GM12874 (cell line): Measurements from ENCODE around the gene RTEL1.

Experiments
- TF ChIP-seq, protein P1 (sequence below): IDR thresholded peaks from 2 replicates; pipeline ENCODE4 v1.5.1; 2011; ENCODE audit warnings: low read depth, mild to moderate bottlenecking, control low read depth, low read length, moderate library complexity; ENCODE audit not compliant: insufficient read depth

RTEL1 gene

DNA sequence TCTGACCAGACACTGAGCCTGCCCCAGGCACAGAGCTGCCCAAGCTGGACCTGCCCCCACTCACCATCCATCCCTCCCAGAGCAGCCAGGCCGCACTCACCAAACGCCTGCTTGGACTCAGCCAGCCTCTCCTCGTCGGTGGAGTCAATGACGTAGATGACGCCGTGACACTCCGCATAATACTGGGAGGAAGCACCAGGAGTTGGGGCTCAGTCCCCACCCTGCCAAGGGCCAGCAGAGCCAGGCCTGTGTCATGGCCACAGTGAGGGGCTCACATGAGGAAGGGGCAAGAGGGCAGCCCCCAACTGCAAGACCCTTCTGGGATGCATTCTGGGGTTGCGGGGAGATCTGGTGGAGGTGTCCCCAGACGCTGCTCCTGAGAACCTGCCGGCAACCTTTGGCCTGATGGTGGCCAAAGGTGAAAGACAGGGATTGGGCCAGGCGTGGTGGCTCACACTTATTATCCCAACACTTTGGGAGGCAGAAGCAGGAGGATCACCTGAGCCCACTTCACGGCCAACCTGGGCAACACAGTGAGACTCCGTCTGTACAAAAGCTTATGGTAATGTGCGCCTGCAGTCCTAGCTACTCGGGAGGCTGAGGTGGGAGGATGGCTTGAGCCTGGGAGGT, 44.0 kb downstream of the RTEL1 start:
- TF ChIP-seq, protein P1, sequence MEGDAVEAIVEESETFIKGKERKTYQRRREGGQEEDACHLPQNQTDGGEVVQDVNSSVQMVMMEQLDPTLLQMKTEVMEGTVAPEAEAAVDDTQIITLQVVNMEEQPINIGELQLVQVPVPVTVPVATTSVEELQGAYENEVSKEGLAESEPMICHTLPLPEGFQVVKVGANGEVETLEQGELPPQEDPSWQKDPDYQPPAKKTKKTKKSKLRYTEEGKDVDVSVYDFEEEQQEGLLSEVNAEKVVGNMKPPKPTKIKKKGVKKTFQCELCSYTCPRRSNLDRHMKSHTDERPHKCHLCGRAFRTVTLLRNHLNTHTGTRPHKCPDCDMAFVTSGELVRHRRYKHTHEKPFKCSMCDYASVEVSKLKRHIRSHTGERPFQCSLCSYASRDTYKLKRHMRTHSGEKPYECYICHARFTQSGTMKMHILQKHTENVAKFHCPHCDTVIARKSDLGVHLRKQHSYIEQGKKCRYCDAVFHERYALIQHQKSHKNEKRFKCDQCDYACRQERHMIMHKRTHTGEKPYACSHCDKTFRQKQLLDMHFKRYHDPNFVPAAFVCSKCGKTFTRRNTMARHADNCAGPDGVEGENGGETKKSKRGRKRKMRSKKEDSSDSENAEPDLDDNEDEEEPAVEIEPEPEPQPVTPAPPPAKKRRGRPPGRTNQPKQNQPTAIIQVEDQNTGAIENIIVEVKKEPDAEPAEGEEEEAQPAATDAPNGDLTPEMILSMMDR = no peak

DNA sequence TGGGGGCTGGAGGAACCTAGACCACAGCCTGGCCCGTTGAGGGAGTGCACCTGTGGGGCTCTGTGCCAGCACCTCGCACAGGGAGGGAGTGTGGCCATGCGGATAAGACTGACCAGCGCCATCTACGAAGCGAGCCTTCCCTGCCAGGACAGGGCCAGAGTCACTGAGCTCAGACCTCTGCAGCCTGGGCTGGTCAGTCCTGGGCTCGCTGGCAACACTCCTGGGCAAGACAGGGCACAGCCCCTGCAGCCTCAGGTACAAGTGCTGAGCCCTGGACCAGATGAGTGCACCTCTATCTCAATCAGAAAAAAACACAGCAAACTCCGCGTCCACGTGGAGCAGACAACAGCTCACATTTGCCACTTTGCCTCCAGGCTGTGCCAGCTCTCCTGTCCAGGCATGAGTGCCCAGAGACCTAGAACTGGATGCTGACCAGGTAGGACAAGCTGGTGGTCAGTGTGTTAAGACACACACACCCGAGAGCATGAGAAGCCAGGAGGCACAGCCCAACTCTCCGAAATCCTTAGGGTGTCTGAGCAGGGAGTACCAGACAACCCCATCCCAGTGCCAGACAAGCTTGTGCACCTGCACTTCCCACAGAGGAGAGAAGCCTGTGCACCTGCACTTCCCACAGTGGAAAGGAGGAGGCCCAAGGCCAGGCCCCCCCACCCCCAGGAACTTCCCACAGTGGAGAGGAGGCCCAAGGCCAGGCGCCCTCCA, 44.8 kb downstream of the RTEL1 start:
- TF ChIP-seq, protein P1 = no peak

DNA sequence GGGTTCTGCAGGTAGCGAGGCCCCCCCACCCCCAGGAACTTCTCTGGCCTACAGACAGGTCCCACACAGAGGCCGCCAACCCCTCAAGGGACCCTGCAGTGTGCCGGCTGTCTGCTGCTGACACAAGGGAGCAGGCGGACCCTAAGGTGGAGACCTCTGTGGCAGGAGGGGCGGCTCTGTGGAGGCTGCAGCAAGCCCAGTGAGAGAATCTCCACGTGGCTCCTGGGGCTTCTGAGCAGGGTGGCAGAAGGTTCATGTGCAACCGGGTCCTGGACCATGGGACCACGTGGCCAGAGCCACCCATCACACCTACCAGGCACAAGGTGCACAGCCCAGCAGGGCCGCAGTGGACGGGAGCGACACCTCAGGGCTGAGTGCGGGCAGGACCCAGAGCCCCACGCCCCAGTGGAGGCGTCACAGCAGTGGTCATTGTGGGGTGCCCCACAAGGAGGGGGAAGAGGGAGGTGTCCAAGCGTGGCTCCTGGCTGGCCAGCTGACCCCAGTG, 45.4 kb downstream of the RTEL1 start:
- TF ChIP-seq, protein P1 = no peak

DNA sequence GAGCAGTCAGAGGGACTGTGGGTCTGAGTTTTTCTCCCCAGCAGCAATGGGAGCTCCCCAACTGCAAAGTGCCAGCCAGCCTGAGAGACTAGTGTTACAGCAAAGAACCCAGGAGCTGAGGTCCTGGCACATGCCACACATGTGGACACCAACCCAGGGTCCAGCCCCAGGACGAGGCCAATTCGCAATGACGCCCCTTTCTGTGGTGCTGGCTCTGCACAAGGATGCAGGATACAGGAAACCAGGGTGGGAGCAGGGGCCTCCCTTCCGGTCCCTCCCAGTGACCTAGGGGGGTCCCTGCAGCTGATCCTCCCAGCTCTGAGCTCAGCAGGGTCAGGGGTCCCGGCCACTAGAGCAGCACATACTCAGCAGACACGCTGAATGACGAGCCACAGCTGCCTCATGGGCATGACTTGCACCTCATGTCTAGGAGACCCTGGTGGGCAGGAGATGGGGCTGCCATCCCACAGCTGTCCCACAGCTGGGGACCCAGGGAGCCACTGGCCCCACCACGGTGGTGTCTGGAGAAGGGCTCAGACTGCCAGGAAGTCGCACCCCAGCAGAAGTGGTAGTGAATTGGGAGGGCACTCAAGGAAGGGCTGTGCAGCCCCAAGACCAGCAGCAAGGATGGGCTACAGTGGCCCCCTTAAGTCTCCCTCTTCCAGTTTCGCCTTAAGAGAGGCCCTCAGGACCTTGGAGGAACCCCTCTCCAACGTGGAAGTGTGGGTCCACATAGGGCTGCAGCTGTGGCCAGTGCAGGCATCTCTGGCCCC, 46.0 kb downstream of the RTEL1 start:
- TF ChIP-seq, protein P1 = no peak

DNA sequence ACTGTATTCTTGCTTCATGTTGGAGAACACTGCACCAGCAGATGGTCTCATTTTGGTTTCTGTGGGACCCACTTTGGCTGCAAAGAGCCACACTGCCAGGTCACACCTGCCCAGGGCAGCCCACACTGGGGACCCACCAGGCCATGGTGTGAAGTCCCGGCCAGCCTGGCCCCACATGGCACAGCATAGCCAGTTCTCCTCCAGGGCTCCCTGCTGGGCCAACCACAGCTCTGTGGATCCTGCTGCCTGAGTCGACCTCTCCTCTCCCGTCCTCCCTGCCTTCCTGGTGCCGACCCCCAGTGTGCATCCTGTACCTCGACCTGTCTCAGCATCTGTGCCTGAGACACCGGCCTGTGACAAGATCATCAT, 46.6 kb downstream of the RTEL1 start:
- TF ChIP-seq, protein P1 = no peak

DNA sequence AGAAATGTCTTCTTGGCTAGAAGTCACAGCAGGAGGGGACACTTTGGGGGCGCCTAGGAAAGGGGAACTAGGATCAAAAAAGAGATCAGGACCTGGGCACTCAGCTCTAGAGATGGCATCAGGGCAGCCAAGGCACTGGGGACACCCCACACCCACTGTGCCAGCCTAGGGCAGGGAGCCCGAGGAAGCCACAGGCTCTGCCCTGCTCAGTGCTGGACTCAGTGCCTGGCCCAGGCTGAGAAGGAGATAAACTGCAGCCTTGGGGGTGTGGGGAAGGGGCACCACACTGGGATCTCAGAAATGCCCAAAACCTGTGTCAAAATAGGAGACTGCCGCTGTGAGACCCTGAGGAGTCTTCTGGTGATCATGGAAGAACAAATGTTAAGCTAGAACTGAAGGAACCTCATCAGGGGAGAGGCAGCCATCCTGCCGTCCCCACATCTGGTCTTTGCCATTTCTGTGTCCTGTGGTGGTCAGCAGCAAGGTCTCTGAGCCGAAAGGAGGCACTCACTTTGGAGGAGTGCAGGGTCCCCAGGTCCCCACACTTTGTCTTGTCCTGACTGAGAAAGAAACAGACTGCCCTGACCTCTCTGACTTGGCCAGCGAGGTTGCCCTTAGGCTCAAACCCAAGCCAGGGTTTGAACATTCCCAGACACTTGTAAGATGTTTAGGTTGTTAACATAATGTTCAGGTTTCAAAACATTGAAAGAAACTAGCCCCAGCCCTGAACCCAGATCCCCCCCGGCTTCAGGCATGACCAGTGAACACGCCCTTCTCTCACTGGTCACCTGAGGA, 47.3 kb downstream of the RTEL1 start:
- TF ChIP-seq, protein P1 = no peak
